ENCODE data around the gene ABCG8. TPM values are rescaled to one million over a fixed set of nuclear protein-coding genes. Genes with fewer than 3 reads are reported as not detected.
A peak's percentile ranks its signal among the peaks of the same experiment; 100 is the strongest.
"Not testable (repeated sequence)": the region's sequence is repeated elsewhere in the genome, so short reads cannot be mapped to it uniquely, and the experiment has no call there.

Gene ABCG8
- total RNA-seq, 1 donor from 2014 or later, result not detected

DNA sequence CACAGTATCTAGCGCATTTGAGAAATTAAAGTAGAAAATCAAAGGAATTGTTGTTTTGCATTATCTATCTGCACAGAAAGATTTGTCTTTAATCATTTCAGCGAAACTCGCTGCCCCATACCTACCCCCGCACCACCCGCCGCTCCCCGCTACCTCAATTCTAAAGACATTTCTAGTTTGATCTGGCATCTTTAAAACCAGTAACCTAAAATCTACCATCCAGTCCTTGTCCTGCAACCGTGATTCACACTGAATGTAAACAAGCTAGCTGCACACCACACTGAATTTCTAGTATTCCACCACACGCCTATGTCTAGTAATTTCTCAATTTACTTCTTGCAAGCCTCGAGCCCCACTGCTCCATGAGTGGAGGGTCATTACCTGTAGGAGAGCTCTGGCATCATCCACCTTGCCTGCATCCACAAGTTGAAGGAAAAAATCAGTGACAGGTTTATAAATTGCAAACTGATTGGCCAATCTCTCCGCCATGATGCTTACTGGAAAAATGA is 60.1 kb downstream of the ABCG8 start:
- H3K36me3 Mint-ChIP-seq (ENCODE audit: low read depth, unreplicated experiment), result no peaks in the 10 kb centered on the region
- no peaks in the 10 kb centered on the region for H3K4me1 Mint-ChIP-seq (ENCODE audit: unreplicated experiment)
- no peak for DNase-seq (ENCODE audit: low spot score)
- TF ChIP-seq, protein P1, sequence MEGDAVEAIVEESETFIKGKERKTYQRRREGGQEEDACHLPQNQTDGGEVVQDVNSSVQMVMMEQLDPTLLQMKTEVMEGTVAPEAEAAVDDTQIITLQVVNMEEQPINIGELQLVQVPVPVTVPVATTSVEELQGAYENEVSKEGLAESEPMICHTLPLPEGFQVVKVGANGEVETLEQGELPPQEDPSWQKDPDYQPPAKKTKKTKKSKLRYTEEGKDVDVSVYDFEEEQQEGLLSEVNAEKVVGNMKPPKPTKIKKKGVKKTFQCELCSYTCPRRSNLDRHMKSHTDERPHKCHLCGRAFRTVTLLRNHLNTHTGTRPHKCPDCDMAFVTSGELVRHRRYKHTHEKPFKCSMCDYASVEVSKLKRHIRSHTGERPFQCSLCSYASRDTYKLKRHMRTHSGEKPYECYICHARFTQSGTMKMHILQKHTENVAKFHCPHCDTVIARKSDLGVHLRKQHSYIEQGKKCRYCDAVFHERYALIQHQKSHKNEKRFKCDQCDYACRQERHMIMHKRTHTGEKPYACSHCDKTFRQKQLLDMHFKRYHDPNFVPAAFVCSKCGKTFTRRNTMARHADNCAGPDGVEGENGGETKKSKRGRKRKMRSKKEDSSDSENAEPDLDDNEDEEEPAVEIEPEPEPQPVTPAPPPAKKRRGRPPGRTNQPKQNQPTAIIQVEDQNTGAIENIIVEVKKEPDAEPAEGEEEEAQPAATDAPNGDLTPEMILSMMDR (IDR thresholded peaks at IDR 0.05; ENCODE audit: unreplicated experiment), result no peak
- no peak overlapping the region for H3K4me3 Mint-ChIP-seq (ENCODE audit: unreplicated experiment)
- H3K27me3 Mint-ChIP-seq (ENCODE audit: unreplicated experiment), result no peaks in the 10 kb centered on the region
- H3K27ac Mint-ChIP-seq (ENCODE audit: unreplicated experiment), result peak overlapping the region; percentile 24
- H3K9me3 Mint-ChIP-seq (ENCODE audit: unreplicated experiment), result no peaks in the 10 kb centered on the region

DNA sequence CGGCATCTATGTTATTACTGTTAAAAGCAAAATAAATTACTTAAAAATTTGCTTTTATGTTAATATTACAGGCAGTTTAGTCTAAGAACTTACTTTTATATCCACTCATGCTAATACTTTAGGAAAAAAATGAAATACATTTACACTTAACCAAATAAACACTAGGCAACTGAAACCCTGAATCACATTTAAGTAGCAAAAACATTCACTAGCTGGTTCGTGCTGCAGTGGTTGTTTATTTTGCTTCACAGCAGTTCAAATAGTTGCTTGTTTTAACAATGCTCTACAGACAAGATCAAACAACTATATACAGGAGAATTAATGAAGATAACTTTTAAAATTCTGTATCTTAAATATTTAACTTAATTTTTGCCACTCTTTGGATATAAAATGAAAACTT is 60.8 kb downstream of the ABCG8 start:
- no peak overlapping the region for H3K27ac Mint-ChIP-seq (ENCODE audit: unreplicated experiment)
- TF ChIP-seq, protein P1 (IDR thresholded peaks at IDR 0.05; ENCODE audit: unreplicated experiment), result no peak
- H3K4me1 Mint-ChIP-seq (ENCODE audit: unreplicated experiment), result no peaks in the 10 kb centered on the region
- no peaks in the 10 kb centered on the region for H3K27me3 Mint-ChIP-seq (ENCODE audit: unreplicated experiment)
- no peak overlapping the region for H3K4me3 Mint-ChIP-seq (ENCODE audit: unreplicated experiment)
- H3K36me3 Mint-ChIP-seq (ENCODE audit: low read depth, unreplicated experiment), result no peaks in the 10 kb centered on the region
- DNase-seq (ENCODE audit: low spot score), result no peak
- no peaks in the 10 kb centered on the region for H3K9me3 Mint-ChIP-seq (ENCODE audit: unreplicated experiment)

DNA sequence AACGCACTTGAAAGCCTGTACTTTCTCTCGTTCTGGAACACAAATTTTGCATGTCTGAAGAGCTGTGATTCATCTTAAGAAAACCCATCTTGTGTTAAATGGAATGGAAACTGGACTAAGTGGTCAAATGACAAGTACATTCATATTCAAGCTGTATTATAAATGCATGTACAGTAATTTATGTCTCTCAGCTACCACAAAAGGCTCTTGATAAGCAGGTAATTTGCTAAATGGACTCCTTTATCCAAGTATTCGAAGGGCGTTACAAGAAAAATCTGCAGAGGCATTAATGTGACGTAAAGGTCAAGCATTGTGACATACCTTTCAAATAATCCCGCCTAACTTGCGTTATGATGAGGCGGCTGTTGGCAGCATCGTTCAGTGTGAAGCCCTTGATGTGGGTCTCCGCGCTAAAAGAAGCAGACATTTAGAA is 66.6 kb downstream of the ABCG8 start:
- TF ChIP-seq, protein P1 (IDR thresholded peaks at IDR 0.05; ENCODE audit: unreplicated experiment), result no peak
- no peaks in the 10 kb centered on the region for H3K9me3 Mint-ChIP-seq (ENCODE audit: unreplicated experiment)
- no peak overlapping the region for H3K27ac Mint-ChIP-seq (ENCODE audit: unreplicated experiment)
- no peak overlapping the region for H3K4me3 Mint-ChIP-seq (ENCODE audit: unreplicated experiment)
- H3K4me1 Mint-ChIP-seq (ENCODE audit: unreplicated experiment), result no peaks in the 10 kb centered on the region
- no peaks in the 10 kb centered on the region for H3K27me3 Mint-ChIP-seq (ENCODE audit: unreplicated experiment)
- H3K36me3 Mint-ChIP-seq (ENCODE audit: low read depth, unreplicated experiment), result peaks cover 8% of the 10 kb centered on the region
- DNase-seq (ENCODE audit: low spot score), result no peak

DNA sequence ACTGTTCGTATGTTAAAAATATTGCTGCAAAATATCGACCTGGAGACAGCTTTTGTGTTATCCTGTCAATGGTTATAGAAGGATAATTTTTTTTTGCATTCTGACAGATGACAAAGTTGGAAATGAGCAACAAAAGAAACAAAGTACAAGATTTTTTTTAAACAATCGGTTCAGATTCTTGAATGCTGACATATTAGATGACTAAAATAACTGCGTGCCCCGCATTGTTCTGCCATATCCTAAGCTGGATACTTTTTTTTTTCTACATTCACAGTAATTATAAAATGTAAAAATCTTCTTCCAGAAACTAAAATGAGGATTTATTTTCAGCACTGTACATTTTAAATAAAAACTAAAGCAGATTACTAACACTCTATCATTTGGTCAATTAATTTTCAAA is 67.1 kb downstream of the ABCG8 start:
- Mint-ChIP-seq H3K4me3 (ENCODE audit: unreplicated experiment) (no peak overlapping the region), H3K27ac (ENCODE audit: unreplicated experiment) (no peak overlapping the region), H3K4me1 (ENCODE audit: unreplicated experiment) (no peaks in the 10 kb centered on the region), H3K27me3 (ENCODE audit: unreplicated experiment) (no peaks in the 10 kb centered on the region), H3K9me3 (ENCODE audit: unreplicated experiment) (no peaks in the 10 kb centered on the region), H3K36me3 (ENCODE audit: low read depth, unreplicated experiment) (peaks cover 8% of the 10 kb centered on the region)
- DNase-seq (ENCODE audit: low spot score), result no peak
- TF ChIP-seq, protein P1 (IDR thresholded peaks at IDR 0.05; ENCODE audit: unreplicated experiment), result no peak

DNA sequence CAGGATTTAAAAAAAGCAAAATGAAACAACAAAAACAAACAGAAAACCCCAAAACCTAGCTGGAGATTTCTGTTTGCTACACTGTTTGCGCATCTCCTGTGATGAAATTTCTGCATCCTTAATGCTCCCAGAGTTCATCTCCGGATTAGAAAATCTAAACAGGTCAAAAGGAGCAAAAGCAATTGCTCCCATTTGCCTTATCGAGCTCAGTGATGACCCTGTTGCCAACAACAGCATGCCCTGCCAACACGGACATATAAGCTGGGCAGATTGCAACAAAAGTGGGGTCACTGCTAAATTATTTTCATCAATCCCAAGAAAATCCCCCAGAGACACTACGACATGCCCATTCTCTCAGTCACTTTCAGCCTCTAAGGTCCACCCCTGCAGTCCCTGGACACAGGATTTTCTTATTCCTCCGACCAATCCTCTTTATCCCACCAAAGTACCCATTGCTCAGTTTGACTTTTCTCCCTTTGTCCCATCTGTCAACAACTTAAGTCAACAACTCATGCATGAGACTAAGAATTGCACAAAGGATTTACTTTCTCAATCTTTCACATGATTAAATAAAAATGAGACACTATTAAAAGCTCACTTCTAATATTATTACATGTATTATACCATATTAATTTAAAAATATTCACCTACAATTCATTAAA is 67.8 kb downstream of the ABCG8 start:
- Mint-ChIP-seq H3K4me3 (ENCODE audit: unreplicated experiment) (no peak overlapping the region), H3K9me3 (ENCODE audit: unreplicated experiment) (no peaks in the 10 kb centered on the region), H3K36me3 (ENCODE audit: low read depth, unreplicated experiment) (peaks cover 8% of the 10 kb centered on the region), H3K27me3 (ENCODE audit: unreplicated experiment) (no peaks in the 10 kb centered on the region), H3K27ac (ENCODE audit: unreplicated experiment) (no peak overlapping the region), H3K4me1 (ENCODE audit: unreplicated experiment) (no peaks in the 10 kb centered on the region)
- DNase-seq (ENCODE audit: low spot score), result no peak
- TF ChIP-seq, protein P1 (IDR thresholded peaks at IDR 0.05; ENCODE audit: unreplicated experiment), result no peak

DNA sequence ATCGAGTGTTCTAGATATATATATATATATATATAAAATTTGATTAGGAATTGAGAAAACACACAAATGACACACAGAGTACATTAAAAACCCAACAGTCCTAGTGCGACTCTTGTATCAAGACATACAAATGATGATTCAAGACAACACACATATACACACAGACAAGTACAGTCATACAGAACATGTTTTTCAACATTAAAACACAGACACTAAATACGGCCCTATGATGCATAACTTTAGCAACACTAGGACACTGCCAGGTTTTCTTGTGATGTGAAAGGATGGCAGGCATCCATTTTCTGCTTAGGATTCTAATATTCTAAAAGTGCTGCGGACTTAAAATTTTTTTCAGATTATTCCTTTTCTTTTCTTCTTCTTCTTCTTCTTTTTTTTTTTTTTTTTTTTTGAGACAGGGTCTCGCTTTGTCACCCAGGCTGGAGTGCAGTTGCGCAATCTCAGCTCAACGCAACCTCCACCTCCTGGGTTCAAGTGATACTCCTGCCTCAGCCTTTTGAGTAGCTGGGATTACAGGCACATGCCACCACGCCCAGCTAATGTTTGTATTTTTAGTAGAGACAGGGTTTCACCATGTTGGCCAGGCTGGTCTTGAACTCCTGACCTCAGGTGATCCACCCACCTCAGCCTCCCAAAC is 72.5 kb downstream of the ABCG8 start:
- not testable (repeated sequence) for H3K4me3 Mint-ChIP-seq (ENCODE audit: unreplicated experiment); H3K27me3 Mint-ChIP-seq (ENCODE audit: unreplicated experiment); H3K9me3 Mint-ChIP-seq (ENCODE audit: unreplicated experiment); H3K27ac Mint-ChIP-seq (ENCODE audit: unreplicated experiment); H3K36me3 Mint-ChIP-seq (ENCODE audit: low read depth, unreplicated experiment); H3K4me1 Mint-ChIP-seq (ENCODE audit: unreplicated experiment); DNase-seq (ENCODE audit: low spot score)
